GM10248 (cell line): Measurements from ENCODE around the gene KCNG2.

Source experiments
- CTCF ChIA-PET: fragments of 300-600 bp; sonication (Branson Sonifier 250); formaldehyde crosslinking; extraction: SDS; loops from one replicate; lab custom pipeline; 2021; ENCODE audit warnings: antibody characterized with exemption; lab: Yijun Ruan, JAX
- POLR2A ChIA-PET: fragments of 350-650 bp; sonication (Branson Sonifier 250); formaldehyde crosslinking; extraction: SDS; loops from one replicate; lab custom pipeline; 2020; ENCODE audit warnings: antibody characterized with exemption; lab: Yijun Ruan, JAX
- DNase-seq: peaks from one replicate; pipeline ENCODE4 v3.0.0; 2012; ENCODE audit errors: extremely low spot score
- CTCF ChIP-seq: IDR thresholded peaks from 2 replicates; pipeline ENCODE4 v1.5.1; 2012; ENCODE audit warnings: mild to moderate bottlenecking, low read depth; ENCODE audit errors: extremely low read depth, missing control alignments, control extremely low read depth

Gene KCNG2

GRCh38 chr18:79789091-79789891, 8.4 kb upstream of the KCNG2 start:
- no peak for DNase-seq
- ChIA-PET POLR2A (no interaction called here), CTCF (no interaction called here)
- TF ChIP-seq CTCF, result no peak

GRCh38 chr18:79789901-79790890, 7.5 kb upstream of the KCNG2 start:
- no peak for DNase-seq

GRCh38 chr18:79790996-79791972, 6.5 kb upstream of the KCNG2 start:
- ChIA-PET CTCF (no interaction called here), POLR2A (no interaction called here)
- DNase-seq, result no peak
- TF ChIP-seq CTCF, result no peak

More at GRCh38 chr18:79789901-79790890, 7.5 kb upstream of the KCNG2 start:
- TF ChIP-seq CTCF, result no peak
- POLR2A ChIA-PET, result no interaction called here
- CTCF ChIA-PET, result no interaction called here

GRCh38 chr18:79792096-79792987, 5.4 kb upstream of the KCNG2 start:
- no peak for TF ChIP-seq CTCF
- ChIA-PET CTCF (no interaction called here), POLR2A (no interaction called here)
- DNase-seq, result no peak

- DNase-seq, result peak; percentile 55
- TF ChIP-seq CTCF, result no peak
- POLR2A ChIA-PET, result no interaction called here
- CTCF ChIA-PET, result no interaction called here
These were observed 4.8 kb upstream of the KCNG2 start for GRCh38 chr18:79792988-79793355.
